H1 (cell line): Measurements from ENCODE around the gene CBLN3. TPM values are rescaled to one million over a fixed set of nuclear protein-coding genes. Genes with fewer than 3 reads are reported as not detected.

Source experiments
- CTCF ChIA-PET: fragments of 300-600 bp; sonication (Branson Sonifier 250); formaldehyde crosslinking; loops from one replicate; lab custom pipeline; 2021; ENCODE audit not compliant: partially characterized antibody; lab: Charles Lee
- POLR2A ChIA-PET: fragments of 300-600 bp; sonication (Branson Sonifier 250); formaldehyde crosslinking; loops from one replicate; lab custom pipeline; 2021; ENCODE audit warnings: inconsistent platforms; ENCODE audit not compliant: partially characterized antibody; lab: Charles Lee
- DNase-seq, 2 experiments: peaks; one replicate each; pipeline versions ENCODE4 v3.0.0 to v3.0.0-alpha.2; 2010 to 2022; ENCODE audit warnings: low spot score in 2 of 2, low read depth in 1 of 2, mixed read lengths in 1 of 2
- FAIRE-seq: peaks from 2 replicates; lab custom pipeline; 2011; peaks lifted over from hg19 to GRCh38; lab: Jason Lieb, UNC
- H2AFZ ChIP-seq: 2 replicates; pipeline ENCODE4 v1.8.1; 2012; ENCODE audit warnings: low read length, inconsistent platforms
- H2AK5ac ChIP-seq: 2 replicates; pipeline ENCODE4 v1.6.1; 2013; ENCODE audit warnings: low read depth, low read length
- H2BK120ac ChIP-seq: replicated peaks from 2 replicates; pipeline ENCODE3; 2013; ENCODE audit warnings: low read depth, low read length, inconsistent platforms
- H2BK12ac ChIP-seq: 2 replicates; pipeline ENCODE4 v1.6.1; 2013; ENCODE audit warnings: low read depth, low read length
- H2BK15ac ChIP-seq: 2 replicates; pipeline ENCODE4 v1.6.1; 2013; ENCODE audit warnings: low read length
- H2BK20ac ChIP-seq: 2 replicates; pipeline ENCODE4 v1.6.1; 2013; ENCODE audit warnings: low read length
- H2BK5ac ChIP-seq: 2 replicates; pipeline ENCODE4 v1.6.1; 2013; ENCODE audit warnings: low read depth, low read length
- H3K14ac ChIP-seq: 2 replicates; pipeline ENCODE4 v1.6.1; 2013; ENCODE audit warnings: inconsistent platforms; ENCODE audit not compliant: insufficient read length
- H3K18ac ChIP-seq: 2 replicates; pipeline ENCODE4 v1.6.1; 2013; ENCODE audit warnings: low read length; ENCODE audit errors: extremely low read depth
- H3K23ac ChIP-seq: 2 replicates; pipeline ENCODE4 v1.6.1; 2013; ENCODE audit warnings: inconsistent platforms; ENCODE audit not compliant: insufficient read length
- H3K23me2 ChIP-seq: 2 replicates; pipeline ENCODE4 v1.6.1; 2013; ENCODE audit warnings: low read depth, low read length
- H3K27ac ChIP-seq: 2 replicates; pipeline ENCODE4 v1.6.1; 2011; ENCODE audit warnings: low read depth, low read length, inconsistent platforms
- H3K27me3 ChIP-seq, 4 experiments: replicated peaks in 1 of 4; 1 replicate in 1 of 4; 2 replicates in 3 of 4; pipeline versions ENCODE4 v1.6.1 to v1.8.1; 2011 to 2013; ENCODE audit warnings: low read length in 3 of 4, mild to moderate bottlenecking in 3 of 4, inconsistent platforms in 2 of 4, mixed read lengths in 2 of 4, moderate library complexity in 1 of 4; ENCODE audit not compliant: control insufficient read depth in 3 of 4, insufficient read depth in 3 of 4; ENCODE audit errors: extremely low read depth in 1 of 4
- H3K36me3 ChIP-seq, 4 experiments: 2 replicates each; pipeline versions ENCODE4 v1.6.1 to v1.8.1; 2011 to 2013; ENCODE audit warnings: mild to moderate bottlenecking in 4 of 4, low read length in 3 of 4, moderate library complexity in 2 of 4, control low read depth in 1 of 4, inconsistent platforms in 1 of 4; ENCODE audit not compliant: insufficient read depth in 4 of 4, control insufficient read depth in 2 of 4
- H3K4ac ChIP-seq: replicated peaks from 2 replicates; pipeline ENCODE3; 2013; ENCODE audit warnings: low read length, low read depth, mixed read lengths, inconsistent platforms; ENCODE audit not compliant: insufficient read length
- H3K4me1 ChIP-seq, 4 experiments: replicated peaks in 1 of 4; 1 replicate in 1 of 4; 2 replicates in 3 of 4; pipeline versions ENCODE4 v1.6.1 to v1.8.1; 2011 to 2013; ENCODE audit warnings: low read length in 3 of 4, inconsistent platforms in 2 of 4, mixed read lengths in 1 of 4; ENCODE audit not compliant: insufficient read depth in 4 of 4, control insufficient read depth in 3 of 4
- H3K4me2 ChIP-seq, 2 experiments: 2 replicates each; pipeline versions ENCODE4 v1.6.1 to v1.8.1; 2011 to 2013; ENCODE audit warnings: low read depth in 2 of 2, low read length in 2 of 2, control low read depth in 1 of 2, inconsistent platforms in 1 of 2, mild to moderate bottlenecking in 1 of 2; ENCODE audit not compliant: insufficient read depth in 1 of 2
- H3K4me3 ChIP-seq, 4 experiments: fragments of 200-600, 300-600 bp in 1 of 4; sonication (generic), shearing (Covaris generic), sonication (Bioruptor Twin) in 1 of 4; 2 replicates each; pipeline versions ENCODE4 v1.5.1 to v1.8.1; 2011 to 2016; ENCODE audit warnings: low read length in 4 of 4, low read depth in 3 of 4, control low read depth in 2 of 4, inconsistent platforms in 2 of 4, mild to moderate bottlenecking in 2 of 4, mixed read lengths in 1 of 4, moderate library complexity in 1 of 4; ENCODE audit not compliant: insufficient read depth in 2 of 4; ENCODE audit errors: extremely low read depth in 1 of 4
- H3K56ac ChIP-seq: replicated peaks from 2 replicates; pipeline ENCODE3; 2013; ENCODE audit warnings: low read depth, mild to moderate bottlenecking, mixed read lengths, low read length, inconsistent platforms; ENCODE audit not compliant: insufficient read length
- H3K79me1 ChIP-seq: 2 replicates; pipeline ENCODE4 v1.6.1; 2013; ENCODE audit warnings: low read depth, low read length, control low read depth
- H3K79me2 ChIP-seq, 2 experiments: 2 replicates each; pipeline versions ENCODE4 v1.6.1 to v1.8.1; 2012 to 2013; ENCODE audit warnings: low read length in 2 of 2, mild to moderate bottlenecking in 2 of 2, inconsistent platforms in 1 of 2; ENCODE audit not compliant: insufficient read depth in 2 of 2, control insufficient read depth in 1 of 2
- H3K9ac ChIP-seq, 4 experiments: replicated peaks in 1 of 4; 1 replicate in 1 of 4; 2 replicates in 3 of 4; pipeline versions ENCODE4 v1.6.1 to v1.8.1; 2011 to 2013; ENCODE audit warnings: low read depth in 3 of 4, low read length in 3 of 4, control low read depth in 2 of 4, mild to moderate bottlenecking in 2 of 4, moderate library complexity in 2 of 4, inconsistent platforms in 1 of 4; ENCODE audit errors: extremely low read depth in 1 of 4
- H3K9me3 ChIP-seq, 2 experiments: 2 replicates each; pipeline versions ENCODE4 v1.6.1 to v1.8.1; 2012 to 2013; ENCODE audit warnings: mild to moderate bottlenecking in 2 of 2, moderate library complexity in 2 of 2, control low read depth in 1 of 2, inconsistent platforms in 1 of 2, low read depth in 1 of 2, low read length in 1 of 2, mixed read lengths in 1 of 2; ENCODE audit not compliant: insufficient read depth in 2 of 2
- H4K20me1 ChIP-seq, 2 experiments: replicated peaks in 1 of 2; 2 replicates each; pipeline versions ENCODE3 to v1.8.1; 2011 to 2013; ENCODE audit warnings: inconsistent platforms in 2 of 2, low read length in 2 of 2, mild to moderate bottlenecking in 1 of 2; ENCODE audit not compliant: insufficient read depth in 2 of 2, control insufficient read depth in 1 of 2
- H4K5ac ChIP-seq: 2 replicates; pipeline ENCODE4 v1.6.1; 2013; ENCODE audit warnings: low read length, low read depth, mixed read lengths, inconsistent platforms; ENCODE audit not compliant: insufficient read length
- H4K8ac ChIP-seq: 2 replicates; pipeline ENCODE4 v1.8.0; 2013; ENCODE audit warnings: mild to moderate bottlenecking, moderate library complexity, low read length, inconsistent platforms; ENCODE audit not compliant: insufficient read depth; ENCODE audit errors: extremely low read depth
- H4K91ac ChIP-seq: replicated peaks from 2 replicates; pipeline ENCODE3; 2013; ENCODE audit warnings: low read length, mixed read lengths, inconsistent platforms; ENCODE audit not compliant: insufficient read length
- ATF2 ChIP-seq: IDR thresholded peaks from 2 replicates; pipeline ENCODE4 v1.6.1; 2012; ENCODE audit warnings: low read length, inconsistent platforms
- BCL11A ChIP-seq, 2 experiments: IDR thresholded peaks; one replicate each; pipeline ENCODE4 v1.6.1; 2011; ENCODE audit warnings: low read depth in 2 of 2, low read length in 2 of 2, mild to moderate bottlenecking in 2 of 2
- BRCA1 ChIP-seq: IDR thresholded peaks from 2 replicates; pipeline ENCODE4 v1.6.1; 2012; ENCODE audit warnings: low read depth, low read length, improper control_type of control experiment
- CBX8 ChIP-seq: fragments of 300-800, 300-1000 bp; sonication (generic); IDR thresholded peaks from 2 replicates; pipeline ENCODE4 v1.7.1; 2016; ENCODE audit warnings: low read depth, low read length, borderline replicate concordance
- EGR1 ChIP-seq: IDR thresholded peaks from 2 replicates; pipeline ENCODE4 v1.6.1; 2011; ENCODE audit warnings: low read depth, low read length, borderline replicate concordance
- EP300 ChIP-seq, 2 experiments: IDR thresholded peaks; 1 replicate in 1 of 2; 2 replicates in 1 of 2; pipeline ENCODE4 v1.6.1; 2011 to 2012; ENCODE audit warnings: low read depth in 2 of 2, low read length in 2 of 2, mild to moderate bottlenecking in 2 of 2, borderline replicate concordance in 1 of 2, inconsistent platforms in 1 of 2, moderate library complexity in 1 of 2
- JUND ChIP-seq: IDR thresholded peaks from 2 replicates; pipeline ENCODE4 v1.6.1; 2011; ENCODE audit warnings: mild to moderate bottlenecking, improper control_type of control experiment, low read length
- KDM1A ChIP-seq: fragments of 200-600, 300-600 bp; sonication (generic); IDR thresholded peaks from 2 replicates; pipeline ENCODE4 v1.7.1; 2016; ENCODE audit warnings: mild to moderate bottlenecking, low read length, borderline replicate concordance
- SP2 ChIP-seq: IDR thresholded peaks from 2 replicates; pipeline ENCODE4 v1.6.1; 2012; ENCODE audit warnings: mild to moderate bottlenecking, low read length, inconsistent platforms
- TEAD4 ChIP-seq: IDR thresholded peaks from 2 replicates; pipeline ENCODE4 v1.6.1; 2012; ENCODE audit warnings: low read depth, low read length, inconsistent platforms, mixed read lengths
- USF2 ChIP-seq: IDR thresholded peaks from 2 replicates; pipeline ENCODE4 v1.6.1; 2011; ENCODE audit warnings: low read length, improper control_type of control experiment
- WGBS, 2 experiments: shearing (Covaris generic) in 1 of 2; methylation state at CpG; one replicate each; pipeline versions ENCODE4 v1.1.6 to v1.1.7; 2013 to 2015; ENCODE audit warnings: low lambda C conversion rate in 2 of 2, mixed read lengths in 2 of 2, inconsistent platforms in 1 of 2, low coverage in 1 of 2, missing lambda C conversion rate in 1 of 2; ENCODE audit not compliant: insufficient replicate concordance in 2 of 2, insufficient coverage in 1 of 2, insufficient read length in 1 of 2; ENCODE audit errors: extremely low coverage in 1 of 2, missing lambda C conversion rate in 1 of 2; 5-methylcytosine and 5-hydroxymethylcytosine counted together
- polyA plus RNA-seq, 7 experiments: library from polyadenylated mRNA; depleted of rRNA in 3 of 7; stranded (reverse) in 5 of 7; unstranded in 2 of 7; fragments of >200 nt in 5 of 7; fragments of 200-250 nt in 2 of 7; gene quantifications; 1 replicate in 5 of 7; 2 replicates in 1 of 7; 4 replicates in 1 of 7; pipeline versions ENCODE4 v1.2.1 to v1.2.3, GENCODE V29; 2011 to 2013; ENCODE audit warnings: missing spikeins in 2 of 7, mixed read lengths in 2 of 7
- total RNA-seq: library from RNA; stranded (reverse); fragmentation: NEBNext Ultra II Directional; extraction: Animal tissue kit (Norgen Biotek cat#: 25700); gene quantifications from 2 replicates; pipeline ENCODE4 v1.2.1, GENCODE V29; 2021

The CBLN3 gene
- total and polyA plus RNA-seq, 2 of the 8 experiments (the other 6 are each of a cell fraction or from before 2014, with no cell fraction given): 0.54 to 1.00 TPM

- no peak overlapping the region for H3K9ac ChIP-seq
- H3K79me2 ChIP-seq: no peaks in the 10 kb centered on the region
- no peak overlapping the region for H3K56ac ChIP-seq
- H3K36me3 ChIP-seq: peaks cover 4 to 11% (median 7%) of the 10 kb centered on the region in 4 experiments; a peak in 5 of 8 replicates
- no peak overlapping the region for H2BK120ac ChIP-seq
- H2BK5ac ChIP-seq: no peak overlapping the region
- no peak overlapping the region for H3K14ac ChIP-seq
- H2BK12ac ChIP-seq: no peak overlapping the region
- no peak overlapping the region for H3K27ac ChIP-seq
- no peak overlapping the region for H4K8ac ChIP-seq
- H3K4me2 ChIP-seq: no peak overlapping the region
- no peaks in the 10 kb centered on the region for H4K20me1 ChIP-seq
- H2BK20ac ChIP-seq: no peak overlapping the region
- H3K23ac ChIP-seq: no peak overlapping the region
- no peaks in the 10 kb centered on the region for H3K4me1 ChIP-seq
- no peak for FAIRE-seq
- ChIA-PET POLR2A (no interaction called here), CTCF (interaction anchor here (1.0 to 9.6 kb wide), 12 partner anchors 12 to 171 kb away, joined by 3 to 101 read pairs (median 20); partner anchors contain the start of genes CBLN3, KHNYN and NYNRIN)
- no peak overlapping the region for H4K5ac ChIP-seq
- no peaks in the 10 kb centered on the region for H3K79me1 ChIP-seq
- H3K4me3 ChIP-seq: no peak overlapping the region
- H4K91ac ChIP-seq: no peak overlapping the region
- no peak overlapping the region for H2BK15ac ChIP-seq
- no peak overlapping the region for H2AFZ ChIP-seq
- no peak overlapping the region for H2AK5ac ChIP-seq
- no peak for DNase-seq
- 100% methylated on average over 1 of the region's 1 CpG; no CpG with 5 or more reads in 1 of the 2 experiments for WGBS, 2 experiments
- no peaks in the 10 kb centered on the region for H3K9me3 ChIP-seq
- H3K18ac ChIP-seq: no peak overlapping the region
- H3K27me3 ChIP-seq: peaks cover 0 to 5% (median 3%) of the 10 kb centered on the region in 4 experiments; a peak in 3 of 7 replicates
- H3K23me2 ChIP-seq: no peaks in the 10 kb centered on the region
- no peak overlapping the region for H3K4ac ChIP-seq
- TF ChIP-seq TEAD4 (no peak), EP300 (IDR thresholded peaks at IDR 0.05; ENCODE audit: borderline replicate concordance in 1 of 2, low read depth in 2 of 2, low read length in 2 of 2) (no peak), SP2 (no peak), JUND (no peak), USF2 (no peak), BCL11A (IDR thresholded peaks at IDR 0.05; ENCODE audit: low read depth in 2 of 2, low read length in 2 of 2) (no peak), CBX8 (no peak), EGR1 (no peak), ATF2 (no peak), BRCA1 (no peak), KDM1A (no peak)
These were observed 15.4 kb downstream of the CBLN3 start for GRCh38 chr14:24414077-24414476.
